Stimulated activated effector memory CD8-positive, alpha-beta T cell treated with anti-CD3 and anti-CD28 coated beads, Interleukin-12 subunit alpha, Interleukin-12 subunit beta, amount 100 ng/mL, for 72 hours (primary cell): ENCODE measurements around the gene TMEM255A.

Experiments used
- ATAC-seq: fragments of 150-1000 bp; cut with Tn5 transposase; 2 replicates; pipeline ENCODE4 v1.10.0; 2021
- DNase-seq, 2 donors: peaks; one replicate each; pipeline ENCODE4 v3.0.0; 2021 to 2022; ENCODE audit warnings: low spot score in 2 of 2
- H3K27ac Mint-ChIP-seq: one replicate; pipeline ENCODE4 v1.8.0; 2022; ENCODE audit warnings: mild to moderate bottlenecking, mixed read lengths
- H3K36me3 Mint-ChIP-seq: one replicate; pipeline ENCODE4 v1.8.0; 2022; ENCODE audit warnings: mild to moderate bottlenecking, mixed read lengths
- H3K4me1 Mint-ChIP-seq: one replicate; pipeline ENCODE4 v1.8.0; 2022; ENCODE audit warnings: mixed read lengths
- H3K4me3 Mint-ChIP-seq: one replicate; pipeline ENCODE4 v1.8.0; 2022; ENCODE audit warnings: mild to moderate bottlenecking, mixed read lengths
- H3K9me3 Mint-ChIP-seq: one replicate; pipeline ENCODE4 v1.8.0; 2022; ENCODE audit warnings: mixed read lengths

TMEM255A gene

DNA sequence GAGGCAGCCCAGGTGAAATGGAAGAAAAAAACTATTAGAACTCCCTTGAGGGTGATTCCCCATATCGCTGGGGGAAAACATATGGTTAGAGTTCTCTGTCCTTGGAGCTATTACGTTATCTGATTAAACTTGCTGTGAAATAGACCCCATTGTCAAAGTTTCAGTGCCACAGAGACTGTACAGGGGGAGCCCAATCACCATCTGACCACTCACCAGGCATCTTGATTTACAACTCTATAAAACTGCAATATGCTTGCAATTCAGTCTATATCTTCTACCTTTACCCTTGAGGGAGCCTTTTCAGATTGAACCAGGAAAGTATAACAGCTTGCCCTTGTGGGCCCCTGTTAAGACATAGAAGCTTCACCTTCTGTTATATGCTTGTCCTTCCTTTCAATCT, 18.2 kb downstream of the TMEM255A start:
- H3K9me3 Mint-ChIP-seq, result no peaks in the 10 kb centered on the region
- no peaks in the 10 kb centered on the region for H3K4me1 Mint-ChIP-seq
- no peak overlapping the region for H3K4me3 Mint-ChIP-seq
- no peak overlapping the region for H3K27ac Mint-ChIP-seq
- no peaks in the 10 kb centered on the region for H3K36me3 Mint-ChIP-seq
- no peak for DNase-seq
- ATAC-seq, result no peak

DNA sequence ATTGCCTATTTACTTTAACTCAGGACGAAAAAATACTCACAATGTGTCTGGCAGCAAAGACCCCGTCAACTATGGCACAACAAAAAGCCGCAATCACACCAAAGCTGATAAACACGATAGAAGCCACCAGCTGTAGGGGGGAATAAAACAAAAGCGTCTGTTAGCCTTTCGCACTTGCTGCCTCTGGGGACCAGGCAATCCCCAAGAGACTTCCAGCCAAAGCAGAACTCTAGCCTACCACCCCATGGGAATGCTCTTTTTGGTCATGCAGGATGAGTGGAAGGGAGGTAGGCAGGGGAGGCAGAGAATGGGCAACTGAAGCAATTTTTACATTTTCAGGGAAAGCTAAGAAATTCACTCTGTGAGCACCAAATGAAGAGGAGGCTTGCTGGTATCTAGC, 20.1 kb downstream of the TMEM255A start:
- H3K4me3 Mint-ChIP-seq, result no peak overlapping the region
- ATAC-seq, result no peak
- no peak overlapping the region for H3K27ac Mint-ChIP-seq
- no peaks in the 10 kb centered on the region for H3K36me3 Mint-ChIP-seq
- H3K9me3 Mint-ChIP-seq, result no peaks in the 10 kb centered on the region
- no peaks in the 10 kb centered on the region for H3K4me1 Mint-ChIP-seq
- DNase-seq, result no peak

DNA sequence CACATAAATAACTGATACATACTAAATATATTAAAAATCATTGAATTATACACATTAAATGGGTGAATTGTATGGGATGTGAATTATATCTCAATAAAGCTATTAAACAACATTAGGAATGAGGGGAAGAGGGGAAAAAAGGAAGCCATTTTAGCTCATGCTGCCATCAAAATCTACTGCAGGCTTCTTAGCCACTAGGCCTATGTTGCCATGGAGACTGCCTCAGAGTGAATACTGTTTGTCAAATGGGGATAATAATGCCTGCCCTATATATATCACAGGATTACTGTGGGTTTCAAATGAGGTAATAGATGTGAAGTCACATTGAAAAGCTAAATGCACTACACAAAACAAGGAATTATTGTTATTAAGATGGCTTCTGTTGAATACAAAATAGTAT, 21.2 kb downstream of the TMEM255A start:
- Mint-ChIP-seq H3K9me3 (no peaks in the 10 kb centered on the region), H3K36me3 (no peaks in the 10 kb centered on the region), H3K4me1 (no peaks in the 10 kb centered on the region), H3K27ac (no peak overlapping the region), H3K4me3 (no peak overlapping the region)
- DNase-seq, result no peak
- no peak for ATAC-seq

DNA sequence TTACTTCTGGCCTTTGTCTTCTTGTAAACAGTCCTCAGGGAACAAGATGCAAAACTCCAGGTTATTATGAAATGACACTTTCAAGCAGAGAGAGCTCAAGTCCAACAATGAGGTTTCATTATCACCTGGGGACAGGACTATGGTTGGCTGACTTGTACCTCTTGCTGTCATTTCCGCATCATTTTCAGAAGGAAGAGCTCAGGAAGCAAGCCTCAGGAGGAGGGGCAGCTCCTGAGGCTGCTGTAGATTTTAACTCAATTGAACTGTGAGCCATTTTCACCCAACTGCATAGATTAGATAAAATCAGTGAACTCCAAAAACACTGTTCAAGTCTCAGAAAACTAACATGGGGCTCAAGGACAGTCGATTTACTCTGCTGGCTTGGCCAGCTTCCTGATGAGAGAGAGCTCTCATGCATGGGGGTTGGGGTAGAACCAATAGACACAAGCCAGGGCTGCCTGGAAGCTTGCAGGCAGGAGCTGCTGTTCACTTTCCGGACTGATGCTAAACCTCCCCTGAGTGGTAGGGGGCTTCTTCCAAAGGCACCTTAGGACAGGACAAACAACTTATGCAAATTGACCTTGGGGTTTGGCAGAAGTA, 23.6 kb downstream of the TMEM255A start:
- H3K27ac Mint-ChIP-seq, result no peak overlapping the region
- no peak overlapping the region for H3K4me3 Mint-ChIP-seq
- no peaks in the 10 kb centered on the region for H3K4me1 Mint-ChIP-seq
- ATAC-seq (no peak), DNase-seq (no peak)
- no peaks in the 10 kb centered on the region for H3K36me3 Mint-ChIP-seq
- H3K9me3 Mint-ChIP-seq, result peaks cover 3% of the 10 kb centered on the region

DNA sequence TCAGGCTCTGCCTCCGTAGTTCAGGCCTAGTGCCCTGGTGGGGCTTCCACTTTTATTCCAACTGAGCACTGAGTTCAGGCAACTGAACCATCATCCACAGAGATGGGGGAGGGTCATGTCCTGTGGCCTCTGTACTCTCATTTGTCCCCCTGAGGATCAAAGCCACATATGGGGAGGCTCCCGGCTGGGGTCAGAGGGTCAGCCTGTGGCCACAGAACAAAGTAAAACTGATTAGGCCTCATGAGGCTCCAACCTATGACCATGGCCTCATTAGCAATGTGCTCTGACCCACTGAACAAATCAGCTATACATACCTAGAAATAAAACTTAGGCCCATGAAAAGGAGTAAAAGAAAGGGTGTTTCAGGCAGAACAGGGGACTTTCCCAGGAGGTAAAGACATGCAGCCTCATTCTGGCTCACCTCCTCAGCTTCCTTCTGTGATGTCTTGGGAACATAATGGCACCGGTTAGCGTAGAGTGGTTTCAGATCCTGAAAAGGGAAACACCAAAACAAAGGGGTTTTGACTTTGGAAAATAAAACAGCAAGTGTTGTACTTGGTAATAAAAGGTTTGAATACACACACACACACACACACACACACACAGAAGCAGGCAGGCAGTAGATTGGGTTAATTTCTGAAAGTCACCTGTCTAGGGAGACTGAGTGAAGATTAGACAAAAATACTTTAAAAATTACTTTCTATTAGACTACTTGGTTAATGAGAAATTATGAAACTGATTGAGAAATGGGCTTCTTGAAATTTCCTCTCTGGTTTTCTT, 24.3 kb downstream of the TMEM255A start:
- Mint-ChIP-seq H3K9me3 (peaks cover 3% of the 10 kb centered on the region), H3K36me3 (no peaks in the 10 kb centered on the region), H3K4me3 (no peak overlapping the region), H3K4me1 (no peaks in the 10 kb centered on the region), H3K27ac (no peak overlapping the region)
- DNase-seq (no peak), ATAC-seq (no peak)

DNA sequence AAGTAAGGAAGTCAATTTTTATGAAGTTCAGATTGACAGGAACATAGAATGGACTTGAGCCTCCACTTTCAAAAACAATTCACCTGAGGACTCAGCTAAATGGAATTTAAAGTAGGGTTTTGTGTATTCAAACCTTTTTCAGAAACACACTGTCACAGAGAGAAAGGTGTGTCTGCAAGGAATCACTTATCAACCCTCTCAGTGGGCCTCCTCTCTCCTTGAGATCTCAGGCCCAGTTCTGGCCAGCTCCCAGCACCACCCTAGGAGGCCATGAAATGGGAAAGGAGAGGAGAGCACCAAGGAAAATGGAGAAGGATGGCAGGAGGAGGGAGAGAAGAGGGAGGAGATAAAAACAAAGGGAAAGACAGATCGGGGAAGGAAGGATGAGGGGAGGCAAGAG, 28.6 kb downstream of the TMEM255A start:
- H3K9me3 Mint-ChIP-seq, result peaks cover 3% of the 10 kb centered on the region
- no peaks in the 10 kb centered on the region for H3K4me1 Mint-ChIP-seq
- no peak overlapping the region for H3K4me3 Mint-ChIP-seq
- no peak for ATAC-seq
- no peaks in the 10 kb centered on the region for H3K36me3 Mint-ChIP-seq
- no peak for DNase-seq
- no peak overlapping the region for H3K27ac Mint-ChIP-seq

DNA sequence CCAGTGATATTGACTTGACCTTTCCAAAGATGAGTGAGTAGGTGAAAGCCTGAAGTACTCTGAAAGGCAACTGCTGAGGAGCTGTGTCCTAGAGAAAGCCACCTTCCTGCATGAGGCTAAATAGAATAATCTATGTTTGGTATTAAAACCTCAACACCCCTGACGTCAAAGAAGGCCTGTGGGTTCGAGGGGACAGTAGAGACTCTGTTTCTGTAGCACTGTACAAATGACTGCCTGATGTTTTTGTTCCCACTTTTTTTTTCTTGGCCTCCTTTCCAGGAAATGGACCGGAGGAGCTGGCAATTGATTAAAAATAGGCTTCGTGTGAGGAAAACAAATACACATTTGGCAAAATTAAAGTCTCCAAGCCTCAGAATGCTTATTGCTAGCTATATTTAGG, 29.5 kb downstream of the TMEM255A start:
- DNase-seq (no peak), ATAC-seq (no peak)
- Mint-ChIP-seq H3K27ac (no peak overlapping the region), H3K4me3 (no peak overlapping the region), H3K36me3 (no peaks in the 10 kb centered on the region), H3K4me1 (no peaks in the 10 kb centered on the region), H3K9me3 (peaks cover 3% of the 10 kb centered on the region)

DNA sequence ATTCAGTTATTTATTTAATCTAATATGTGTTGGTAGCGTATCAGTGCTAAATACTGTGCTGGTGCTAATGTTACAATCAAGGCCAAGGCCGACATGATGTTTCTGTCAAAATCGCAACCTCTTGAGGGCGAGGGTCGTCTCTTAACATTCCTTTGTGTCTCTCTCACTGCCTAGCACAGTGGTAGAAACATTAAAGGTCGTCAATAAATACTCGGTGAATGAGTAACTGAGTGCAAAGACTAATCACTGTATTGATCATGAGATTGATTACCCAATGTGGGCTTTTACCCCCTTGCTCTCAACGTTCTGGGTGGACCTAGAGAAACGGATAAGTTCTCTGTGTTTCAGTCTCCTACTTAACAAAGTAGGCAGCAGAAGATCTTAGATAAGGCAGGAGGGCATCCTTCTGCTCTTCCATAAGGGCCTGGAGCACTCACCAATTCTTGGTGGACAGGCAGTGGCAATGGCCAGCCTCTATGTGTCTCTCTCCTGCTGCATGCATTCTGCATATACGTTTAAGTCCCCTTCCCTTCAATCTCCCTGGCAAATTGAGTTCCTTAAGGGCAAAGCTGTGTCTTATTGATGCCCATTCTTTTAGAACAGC, 30.1 kb downstream of the TMEM255A start:
- Mint-ChIP-seq H3K4me1 (no peaks in the 10 kb centered on the region), H3K4me3 (no peak overlapping the region), H3K9me3 (peaks cover 3% of the 10 kb centered on the region), H3K36me3 (no peaks in the 10 kb centered on the region), H3K27ac (no peak overlapping the region)
- ATAC-seq (no peak), DNase-seq (no peak)

DNA sequence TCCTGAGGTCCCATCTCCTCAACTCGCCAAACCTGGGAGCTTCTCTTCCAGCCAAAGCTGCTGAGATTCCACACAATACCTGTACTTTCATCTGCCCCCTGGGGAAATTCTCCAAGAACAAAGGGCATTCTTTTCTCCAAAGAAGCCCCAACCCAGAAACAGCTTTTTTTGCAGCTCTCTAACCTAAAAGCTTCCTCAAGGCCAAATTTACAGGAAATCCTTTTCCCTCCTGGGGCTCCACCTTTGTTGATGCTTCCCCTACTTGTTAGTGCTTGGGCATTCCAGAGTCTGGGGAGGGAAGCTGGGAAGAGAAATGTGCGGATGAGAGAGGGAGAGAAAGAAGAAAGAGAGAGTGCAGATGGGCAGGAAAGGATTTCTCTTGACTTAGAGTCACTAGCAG, 36.3 kb downstream of the TMEM255A start:
- Mint-ChIP-seq H3K36me3 (no peaks in the 10 kb centered on the region), H3K4me3 (no peak overlapping the region), H3K9me3 (no peaks in the 10 kb centered on the region), H3K27ac (no peak overlapping the region), H3K4me1 (no peaks in the 10 kb centered on the region)
- DNase-seq, result no peak
- no peak for ATAC-seq

DNA sequence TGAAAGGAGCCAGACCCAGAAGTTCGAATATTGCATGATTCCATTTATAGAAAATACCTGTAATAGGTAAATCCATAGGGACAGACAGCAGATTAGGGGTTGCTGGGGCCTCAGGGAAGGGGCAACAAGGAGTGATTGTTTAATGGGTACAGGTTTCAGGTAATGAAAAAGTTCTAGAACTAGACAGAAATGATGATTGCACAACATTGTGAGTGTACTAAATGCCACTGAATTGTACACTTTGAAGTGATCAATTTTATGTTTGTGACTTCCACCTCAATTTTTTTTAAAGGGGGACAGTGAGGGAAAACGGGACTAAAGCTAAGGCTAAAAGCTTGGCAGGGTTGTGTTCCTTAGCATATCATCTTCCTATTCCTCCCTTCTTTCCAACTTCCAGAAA, 37.1 kb downstream of the TMEM255A start:
- Mint-ChIP-seq H3K36me3 (no peaks in the 10 kb centered on the region), H3K4me1 (no peaks in the 10 kb centered on the region), H3K27ac (no peak overlapping the region), H3K4me3 (no peak overlapping the region), H3K9me3 (no peaks in the 10 kb centered on the region)
- no peak for ATAC-seq
- DNase-seq, result no peak

DNA sequence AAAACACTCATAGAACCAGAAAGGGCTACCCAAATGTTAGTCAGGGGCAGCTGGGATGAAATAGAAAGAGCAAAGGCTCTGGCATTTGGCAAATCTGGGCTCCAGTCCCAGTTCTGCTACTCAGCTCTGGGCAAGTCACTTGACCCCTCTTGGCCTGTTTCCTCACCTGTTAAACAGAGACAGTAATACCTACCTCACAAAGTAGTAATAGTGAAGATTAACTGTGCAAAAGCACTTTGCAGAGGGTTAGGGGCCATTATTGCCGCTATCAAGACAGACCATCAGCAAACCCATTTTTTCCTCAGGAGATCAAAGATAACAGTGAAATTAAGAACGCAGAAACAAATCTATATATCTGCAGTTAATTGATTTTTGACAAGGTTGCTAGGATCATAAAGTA, 40.0 kb downstream of the TMEM255A start:
- no peak for ATAC-seq
- no peak overlapping the region for H3K27ac Mint-ChIP-seq
- no peaks in the 10 kb centered on the region for H3K9me3 Mint-ChIP-seq
- H3K4me3 Mint-ChIP-seq, result no peak overlapping the region
- no peak for DNase-seq
- no peaks in the 10 kb centered on the region for H3K4me1 Mint-ChIP-seq
- no peaks in the 10 kb centered on the region for H3K36me3 Mint-ChIP-seq

DNA sequence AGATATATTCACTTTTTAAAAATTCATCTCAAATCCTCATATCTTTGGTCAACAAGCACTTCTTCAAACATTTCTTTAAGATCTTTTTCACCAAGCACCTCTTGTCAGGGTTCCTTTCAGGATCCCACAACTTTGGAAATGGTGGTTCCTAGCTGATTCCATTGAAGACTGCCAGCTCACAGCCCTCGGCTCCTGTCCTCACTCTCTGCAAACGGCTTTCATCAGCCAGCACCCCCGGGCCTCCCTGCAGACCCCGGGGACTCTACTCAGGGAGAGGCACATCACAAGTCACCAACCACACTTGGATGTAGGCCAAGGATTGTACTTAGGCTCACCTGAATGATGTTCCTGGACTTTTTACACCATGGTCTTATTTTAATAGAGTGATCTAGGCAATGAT, 40.7 kb downstream of the TMEM255A start:
- H3K4me3 Mint-ChIP-seq, result no peak overlapping the region
- H3K4me1 Mint-ChIP-seq, result no peaks in the 10 kb centered on the region
- DNase-seq (no peak), ATAC-seq (no peak)
- no peaks in the 10 kb centered on the region for H3K36me3 Mint-ChIP-seq
- H3K9me3 Mint-ChIP-seq, result no peaks in the 10 kb centered on the region
- no peak overlapping the region for H3K27ac Mint-ChIP-seq

DNA sequence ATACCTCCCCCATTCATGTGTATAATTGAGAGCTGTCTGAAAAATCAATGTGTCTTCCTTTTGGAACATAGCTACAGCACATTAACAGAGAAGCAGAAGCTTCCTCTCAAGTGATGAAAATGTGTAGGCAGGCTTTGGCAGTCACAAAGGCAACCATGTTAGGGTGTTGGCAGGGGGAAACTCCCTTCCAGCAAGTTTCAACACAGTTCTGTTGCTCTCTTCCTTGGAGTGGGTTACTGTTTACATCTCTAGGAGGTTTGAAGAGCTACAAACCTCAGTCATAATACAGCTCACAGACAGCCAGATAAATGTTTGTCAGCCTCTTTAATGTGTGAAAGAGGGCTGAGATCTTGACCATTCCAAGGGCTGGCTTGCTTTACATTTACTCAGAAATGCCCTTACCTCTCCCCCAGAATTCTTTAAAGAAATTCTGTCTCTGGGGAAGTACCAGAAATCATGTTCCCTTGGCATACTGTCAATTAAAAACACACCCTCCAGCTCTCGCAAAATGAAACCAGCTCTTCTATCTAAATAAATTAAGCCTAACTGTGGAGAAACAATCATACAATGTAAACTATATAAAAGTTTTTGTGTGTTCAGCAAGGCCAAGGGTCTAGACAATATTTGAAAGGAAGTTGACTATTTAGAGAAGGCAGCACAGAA, 41.8 kb downstream of the TMEM255A start:
- H3K4me3 Mint-ChIP-seq, result no peak overlapping the region
- H3K4me1 Mint-ChIP-seq, result no peaks in the 10 kb centered on the region
- H3K36me3 Mint-ChIP-seq, result no peaks in the 10 kb centered on the region
- no peak overlapping the region for H3K27ac Mint-ChIP-seq
- peak; percentile 61 for ATAC-seq
- no peaks in the 10 kb centered on the region for H3K9me3 Mint-ChIP-seq
- DNase-seq, result no peak

DNA sequence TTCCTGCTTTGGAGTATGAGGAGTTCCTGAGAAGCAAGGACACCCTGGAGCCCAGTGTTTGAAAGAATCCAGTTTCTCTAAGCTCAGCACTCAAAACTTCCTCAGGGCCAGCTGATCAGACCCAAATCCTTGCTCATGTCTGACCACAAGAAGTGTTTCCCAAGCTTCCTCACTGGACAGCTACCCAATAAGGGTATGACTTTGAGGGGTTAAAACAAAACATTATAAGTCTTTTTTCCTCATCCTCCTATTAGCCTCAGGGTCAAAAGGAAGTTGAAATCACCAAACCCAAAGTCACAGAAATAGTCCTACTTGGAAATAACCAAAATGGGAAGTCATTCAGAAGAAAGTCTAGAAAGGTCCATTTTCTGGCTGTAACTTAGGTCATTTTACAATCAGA, 46.9 kb downstream of the TMEM255A start:
- no peak for DNase-seq
- Mint-ChIP-seq H3K27ac (no peak overlapping the region), H3K36me3 (no peaks in the 10 kb centered on the region), H3K4me1 (no peaks in the 10 kb centered on the region), H3K4me3 (no peak overlapping the region), H3K9me3 (no peaks in the 10 kb centered on the region)
- no peak for ATAC-seq

DNA sequence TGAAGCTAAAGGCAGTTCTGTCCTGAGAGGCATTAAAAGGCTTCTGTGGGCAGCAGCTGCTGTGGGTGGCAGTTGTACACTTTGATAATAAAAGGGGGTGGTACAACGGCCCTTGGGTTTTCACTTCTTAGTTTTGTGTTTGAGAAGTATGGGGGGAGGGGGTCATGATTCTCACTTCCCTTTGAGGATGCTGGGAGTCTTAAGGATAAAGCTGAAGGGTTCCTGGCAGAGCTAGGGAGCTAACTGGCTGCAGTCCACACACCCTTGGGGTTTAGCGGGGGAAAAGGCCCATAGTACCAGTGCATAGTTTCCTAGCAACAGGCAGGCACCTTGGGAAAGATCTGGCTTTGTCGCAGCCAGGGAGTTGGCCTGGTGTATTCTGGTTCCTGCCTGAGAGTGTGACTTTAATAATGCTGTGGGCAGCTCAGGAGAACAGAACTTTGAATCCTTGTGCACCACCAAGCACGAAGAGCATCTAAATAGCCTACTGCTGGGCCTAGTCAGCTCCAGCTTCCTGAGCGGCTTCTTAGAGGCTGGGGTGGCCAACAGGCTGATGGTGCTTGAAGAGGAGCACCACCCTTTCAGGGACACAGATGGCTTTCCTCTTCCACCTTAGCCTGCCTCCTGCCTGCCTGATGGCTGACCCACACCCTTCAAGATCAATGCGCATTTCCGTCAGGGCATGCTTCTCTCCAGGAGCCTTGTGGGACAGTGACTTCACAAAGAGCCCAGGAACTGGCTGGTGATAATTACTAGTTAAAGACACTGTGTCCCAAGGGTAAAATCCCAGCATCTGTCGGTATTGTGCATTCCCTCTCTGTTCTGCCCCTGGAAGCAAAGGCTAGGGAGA, 48.2 kb downstream of the TMEM255A start:
- no peaks in the 10 kb centered on the region for H3K4me1 Mint-ChIP-seq
- H3K4me3 Mint-ChIP-seq, result no peak overlapping the region
- DNase-seq (no peak), ATAC-seq (no peak)
- peaks cover 6% of the 10 kb centered on the region for H3K36me3 Mint-ChIP-seq
- H3K27ac Mint-ChIP-seq, result peak overlapping the region; percentile 34
- H3K9me3 Mint-ChIP-seq, result no peaks in the 10 kb centered on the region
